CD4-positive, alpha-beta T cell treated with Interleukin-21 for 1 hour (primary cell): ENCODE measurements around the gene TMEM95.
"Not testable (repeated sequence)": the region's sequence is repeated elsewhere in the genome, so short reads cannot be mapped to it uniquely, and the experiment has no call there.

Source experiments
- DNase-seq: peaks from one replicate; pipeline ENCODE4 v3.0.0-alpha.2; 2020

Gene TMEM95

GRCh38 chr17:7324438-7324779 lies 30.5 kb upstream of the TMEM95 start:
- DNase-seq: no peak

DNA sequence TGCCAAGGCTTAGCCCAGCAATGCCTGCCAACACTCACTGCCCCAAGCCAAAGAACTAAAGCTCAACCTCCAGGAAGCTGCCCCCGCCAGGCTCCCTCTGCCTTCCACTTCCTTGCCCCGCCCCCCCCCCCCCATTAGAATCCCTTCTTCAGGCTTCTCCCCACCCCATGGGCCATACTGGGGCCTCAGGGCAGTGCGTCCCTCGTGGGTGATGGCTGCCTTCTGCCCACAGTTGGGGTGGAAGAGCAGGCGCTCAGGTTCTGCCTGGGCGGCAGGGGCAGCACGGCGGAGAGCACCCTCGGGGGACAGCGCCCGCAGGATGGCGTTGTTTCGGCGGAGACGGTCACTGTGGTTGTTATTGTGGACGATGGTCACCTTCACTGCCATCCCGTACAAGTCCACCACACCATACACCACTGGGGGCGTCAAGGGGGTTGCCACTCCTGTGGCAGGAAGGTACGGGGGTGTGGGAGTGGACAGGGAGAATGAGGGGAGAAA lies 29.9 kb upstream of the TMEM95 start:
- no peak for DNase-seq

GRCh38 chr17:7326186-7326585 lies 28.8 kb upstream of the TMEM95 start:
- DNase-seq: no peak

DNA sequence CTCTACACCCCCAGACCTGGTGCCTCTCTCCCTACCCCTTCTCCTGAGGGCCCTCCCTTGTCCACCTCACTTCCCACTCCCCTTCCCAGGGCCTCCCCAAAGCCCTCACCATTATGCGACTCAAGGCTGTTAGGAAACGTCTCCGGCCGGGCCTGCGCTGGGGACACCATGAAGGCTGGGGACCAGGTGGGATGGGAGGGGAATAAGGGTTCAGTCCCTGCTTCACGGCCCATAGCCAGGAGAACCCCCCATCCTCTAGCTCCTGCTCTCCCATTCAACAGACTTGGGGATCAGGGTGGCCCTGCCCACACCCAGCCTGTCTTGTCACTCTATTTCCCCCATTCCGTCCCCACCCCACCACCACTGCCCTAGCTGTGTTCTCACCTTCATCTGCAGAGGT lies 27.9 kb upstream of the TMEM95 start:
- DNase-seq: no peak

DNA sequence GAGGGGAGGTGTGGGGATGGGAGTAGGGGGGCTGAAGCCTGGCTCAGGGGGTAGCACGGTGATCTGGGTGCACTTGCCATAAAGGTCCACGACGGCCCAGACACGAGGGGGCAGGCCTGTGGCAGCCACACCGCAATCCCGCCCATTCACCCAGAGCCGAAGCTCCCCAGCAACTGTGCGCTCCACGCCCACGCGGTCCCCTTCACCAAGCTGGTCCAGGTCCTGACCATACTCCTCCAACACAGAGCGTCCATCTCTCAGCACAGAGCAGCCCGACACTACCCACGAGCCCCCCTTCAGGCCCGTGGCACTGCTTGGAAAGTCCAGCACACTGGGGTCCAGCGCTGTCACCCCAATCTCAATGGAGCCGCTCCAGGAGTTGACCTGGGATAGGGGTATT lies 27.5 kb upstream of the TMEM95 start:
- no peak for DNase-seq

DNA sequence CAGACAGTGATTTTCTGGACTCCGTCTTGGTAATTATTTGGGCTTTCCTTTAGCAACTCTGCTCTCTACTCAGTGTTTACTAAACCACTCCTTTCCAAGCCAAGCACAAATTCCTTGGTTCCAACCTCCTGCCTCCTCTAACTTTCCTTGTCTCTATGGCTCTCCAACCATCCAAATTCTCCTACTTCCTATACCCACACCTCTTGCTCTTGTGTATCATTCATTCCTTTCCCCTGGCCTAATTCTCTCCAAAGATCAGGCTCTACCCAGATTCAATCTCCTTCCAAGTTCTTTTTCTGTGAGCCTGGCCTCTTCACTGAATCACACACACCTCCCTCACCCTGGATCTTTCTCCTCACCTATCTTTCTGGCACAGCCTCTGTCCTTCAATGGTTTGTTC lies 26.9 kb upstream of the TMEM95 start:
- DNase-seq: no peak

DNA sequence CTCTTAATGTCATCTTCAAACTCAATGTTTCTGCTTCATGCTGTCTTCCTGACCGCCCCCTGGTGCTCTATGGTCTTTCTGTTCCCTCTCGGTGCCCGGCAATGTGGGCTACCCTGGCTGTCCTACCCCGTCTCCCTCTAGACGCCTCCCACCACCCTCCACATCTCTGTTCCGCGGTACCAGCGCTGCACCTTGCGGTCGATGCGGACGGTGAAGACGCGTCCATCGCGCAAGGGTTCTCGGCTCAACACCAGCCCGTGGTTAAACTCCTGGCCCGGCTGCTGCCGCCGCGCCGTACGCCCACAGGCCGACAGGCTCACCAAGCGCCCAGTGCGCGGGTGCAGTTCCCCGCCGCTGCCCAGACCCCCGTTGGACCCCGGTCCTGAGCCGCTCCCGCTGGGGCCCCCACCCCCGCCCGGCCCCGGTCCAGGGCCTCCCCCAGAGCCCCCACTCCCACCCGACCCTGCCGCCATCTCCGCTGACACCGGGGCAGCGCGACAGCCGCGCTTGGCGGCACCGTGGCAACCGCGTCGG lies 26.0 kb upstream of the TMEM95 start, which contains the start of gene NEURL4:
NEURL4 (minus strand) TSS at position 496 of the 534 bp plus-strand sequence; CDS start at position 473, 23 bp downstream.
- peak; percentile 47 for DNase-seq

- DNase-seq: peak; percentile 98
Measured at GRCh38 chr17:7329374-7329996, 25.5 kb upstream of the TMEM95 start.

GRCh38 chr17:7329997-7330637 lies 24.8 kb upstream of the TMEM95 start:
- DNase-seq: peak; percentile 86

GRCh38 chr17:7330638-7331015 lies 24.3 kb upstream of the TMEM95 start:
- DNase-seq: no peak

DNA sequence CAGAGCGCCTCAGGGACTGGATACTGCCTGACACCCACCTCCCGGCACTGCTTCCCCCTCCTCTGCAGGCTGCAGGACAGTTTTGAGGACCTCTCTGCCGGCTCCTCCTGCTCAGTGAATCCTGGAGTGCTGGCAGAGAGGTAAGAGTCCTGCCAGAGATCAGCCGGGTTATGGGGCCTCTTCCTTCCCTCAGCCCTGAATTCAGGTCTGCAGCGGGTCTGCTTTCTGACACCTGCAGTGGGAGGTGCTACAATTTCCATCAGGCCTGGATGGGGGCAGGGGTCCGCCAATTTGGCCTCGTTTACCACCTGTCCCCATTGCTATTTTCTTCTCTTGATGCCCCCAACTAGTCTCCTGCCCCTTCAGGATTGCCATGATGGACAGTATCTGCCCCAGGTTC lies 22.8 kb upstream of the TMEM95 start:
- no peak for DNase-seq

DNA sequence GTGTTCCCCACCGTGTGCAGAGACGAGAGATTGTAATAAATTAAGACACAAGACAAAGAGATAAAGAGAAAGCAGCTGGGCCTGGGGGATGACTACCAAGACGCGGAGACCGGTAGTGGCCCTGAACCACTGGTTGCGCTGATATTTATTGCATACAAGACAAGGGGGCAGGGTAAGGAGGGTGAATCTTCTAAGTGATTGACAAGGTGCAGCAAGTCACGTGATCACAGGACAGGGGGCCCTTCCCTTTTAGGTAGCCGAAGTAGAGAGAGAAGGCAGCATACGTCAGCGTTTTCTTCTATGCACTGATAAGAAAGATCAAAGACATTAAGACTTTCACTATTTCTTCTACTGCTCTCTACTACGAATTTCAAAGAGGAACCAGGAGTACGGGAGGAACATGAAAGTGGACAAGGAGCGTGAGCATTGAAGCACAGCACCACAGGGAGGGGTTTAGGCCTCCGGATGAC lies 22.3 kb upstream of the TMEM95 start:
- peak; percentile 73 for DNase-seq

DNA sequence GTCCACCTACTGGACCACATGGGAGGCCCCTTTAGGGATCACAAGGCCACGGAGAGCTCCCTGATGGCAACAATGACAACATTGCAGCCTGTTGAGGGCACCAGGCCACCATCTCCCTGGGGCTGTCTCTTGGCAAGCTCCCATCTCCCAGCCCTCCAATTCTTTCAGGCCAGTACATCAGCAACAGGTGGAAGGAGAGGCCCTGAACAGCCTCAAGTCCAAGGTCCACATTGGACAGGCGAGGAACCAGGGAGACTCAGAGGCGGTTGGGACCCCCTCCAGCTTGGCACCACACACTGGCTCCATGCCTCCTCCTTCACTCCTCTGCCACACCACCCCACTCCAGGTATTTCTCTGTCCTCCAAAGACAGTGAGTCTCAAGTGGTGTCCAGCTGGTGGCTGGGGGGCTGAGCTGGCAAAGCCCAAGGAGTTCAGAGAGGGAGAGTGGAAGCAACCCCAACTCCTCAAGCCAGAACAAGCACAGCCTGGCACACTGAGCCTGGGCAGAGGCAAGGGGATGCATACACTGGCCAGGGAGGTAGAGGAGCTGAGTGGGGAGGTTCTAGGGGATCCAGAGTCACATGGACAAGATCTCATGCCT lies 19.9 kb upstream of the TMEM95 start:
- no peak for DNase-seq

DNA sequence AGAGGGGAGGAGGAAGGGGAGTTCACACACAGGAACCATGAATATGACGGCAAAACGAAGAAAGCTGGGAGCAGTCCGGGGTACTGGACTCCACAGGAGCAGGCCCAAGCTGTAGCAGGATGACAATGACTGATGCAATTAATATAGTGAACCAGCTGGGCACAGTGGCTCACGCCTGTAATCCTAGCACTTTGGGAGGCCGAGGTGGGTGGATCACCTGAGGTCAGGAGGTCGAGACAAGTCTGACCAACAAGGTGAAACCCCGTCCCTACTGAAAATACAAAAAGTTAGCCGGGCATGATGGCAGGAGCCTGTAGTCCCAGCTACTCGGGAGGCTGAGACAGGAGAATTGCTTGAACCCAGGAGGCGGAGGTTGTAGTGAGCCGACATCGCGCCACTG lies 19.2 kb upstream of the TMEM95 start:
- DNase-seq: not testable (repeated sequence)

- DNase-seq: peak; percentile 90
Measured at GRCh38 chr17:7336240-7337175, 18.4 kb upstream of the TMEM95 start, which contains the start of gene ACAP1. ACAP1 (plus strand) TSS chr17:7336529; CDS start chr17:7336735, 206 bp downstream.

GRCh38 chr17:7337600-7337999 lies 17.4 kb upstream of the TMEM95 start:
- not testable (repeated sequence) for DNase-seq

GRCh38 chr17:7340179-7340578 lies 14.8 kb upstream of the TMEM95 start:
- no peak for DNase-seq

GRCh38 chr17:7341842-7342241 lies 13.1 kb upstream of the TMEM95 start:
- DNase-seq: no peak

GRCh38 chr17:7343250-7343649 lies 11.7 kb upstream of the TMEM95 start:
- no peak for DNase-seq

DNA sequence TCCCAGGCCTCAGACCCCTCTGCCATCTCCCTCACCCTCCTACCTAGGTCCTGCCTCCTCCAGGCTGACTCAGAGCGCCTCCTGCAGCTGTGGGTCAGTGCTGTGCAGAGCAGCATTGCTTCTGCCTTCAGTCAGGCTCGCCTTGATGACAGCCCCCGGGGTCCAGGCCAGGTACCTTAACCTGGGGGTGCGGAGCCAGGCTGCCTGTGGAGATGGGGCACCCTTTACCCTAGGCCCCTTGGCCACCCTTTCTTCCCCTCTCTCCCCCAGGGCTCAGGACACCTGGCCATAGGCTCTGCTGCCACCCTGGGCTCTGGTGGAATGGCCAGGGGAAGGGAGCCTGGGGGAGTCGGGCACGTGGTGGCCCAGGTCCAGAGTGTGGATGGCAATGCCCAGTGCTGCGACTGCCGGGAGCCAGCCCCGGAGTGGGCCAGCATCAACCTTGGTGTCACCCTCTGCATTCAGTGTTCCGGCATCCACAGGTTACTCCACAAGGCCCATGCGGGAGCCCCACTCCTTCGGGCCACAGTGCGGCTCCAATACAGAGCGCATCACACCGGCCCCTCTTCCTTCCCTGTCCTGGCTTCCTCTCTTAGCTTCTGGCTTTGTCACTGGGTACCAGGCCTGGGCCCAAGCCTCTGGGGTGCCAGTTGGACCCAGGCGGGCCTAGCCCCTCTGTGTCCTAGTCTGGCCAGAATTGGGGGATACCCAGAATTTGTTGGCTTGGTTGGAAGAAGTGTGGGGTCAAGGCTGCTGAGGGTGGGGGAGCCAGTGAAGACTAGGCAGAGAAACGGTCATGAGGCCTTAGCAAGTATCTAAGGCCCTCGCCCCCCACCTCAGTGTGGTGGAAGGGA lies 8.0 kb upstream of the TMEM95 start:
- no peak for DNase-seq

- no peak for DNase-seq
Measured at GRCh38 chr17:7347630-7348477, 7.1 kb upstream of the TMEM95 start.
